Loucy (cell line): ENCODE results near the gene MRPL33.

ENCODE experiments used
- EZH2phosphoT487 ChIP-seq: fragments of 200-600 bp; IDR thresholded peaks from 2 replicates; pipeline ENCODE4 v1.6.1; 2018; ENCODE audit warnings: antibody characterized with exemption, mild to moderate bottlenecking, moderate library complexity, borderline replicate concordance
- TF ChIP-seq, protein P1 (sequence below): fragments of 200-600 bp; sonication (generic); conservative IDR thresholded peaks from 2 replicates; pipeline ENCODE4 v1.5.1; 2014; ENCODE audit warnings: mild to moderate bottlenecking, antibody characterized with exemption, low read length

DNA sequence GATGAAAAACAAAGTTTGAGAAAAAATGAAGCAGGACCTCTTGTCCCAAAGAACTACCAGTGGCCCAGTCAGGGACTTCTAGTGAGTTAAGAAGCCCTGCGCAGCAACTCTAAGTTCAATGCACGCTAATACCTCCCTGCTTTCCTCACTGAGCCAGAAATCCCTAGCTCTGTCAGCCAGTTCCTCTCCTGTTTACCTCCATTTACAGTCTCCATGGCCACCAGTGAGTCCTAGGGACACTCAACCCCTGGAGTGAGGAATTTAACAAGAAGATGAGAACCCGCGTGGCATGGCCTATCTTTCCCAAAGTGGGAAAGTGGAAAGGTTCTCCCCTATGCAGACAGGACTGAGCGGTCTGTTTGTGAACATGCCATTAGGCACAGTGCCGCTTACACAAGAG is 31.0 kb downstream of the MRPL33 start:
- TF ChIP-seq, protein P1, sequence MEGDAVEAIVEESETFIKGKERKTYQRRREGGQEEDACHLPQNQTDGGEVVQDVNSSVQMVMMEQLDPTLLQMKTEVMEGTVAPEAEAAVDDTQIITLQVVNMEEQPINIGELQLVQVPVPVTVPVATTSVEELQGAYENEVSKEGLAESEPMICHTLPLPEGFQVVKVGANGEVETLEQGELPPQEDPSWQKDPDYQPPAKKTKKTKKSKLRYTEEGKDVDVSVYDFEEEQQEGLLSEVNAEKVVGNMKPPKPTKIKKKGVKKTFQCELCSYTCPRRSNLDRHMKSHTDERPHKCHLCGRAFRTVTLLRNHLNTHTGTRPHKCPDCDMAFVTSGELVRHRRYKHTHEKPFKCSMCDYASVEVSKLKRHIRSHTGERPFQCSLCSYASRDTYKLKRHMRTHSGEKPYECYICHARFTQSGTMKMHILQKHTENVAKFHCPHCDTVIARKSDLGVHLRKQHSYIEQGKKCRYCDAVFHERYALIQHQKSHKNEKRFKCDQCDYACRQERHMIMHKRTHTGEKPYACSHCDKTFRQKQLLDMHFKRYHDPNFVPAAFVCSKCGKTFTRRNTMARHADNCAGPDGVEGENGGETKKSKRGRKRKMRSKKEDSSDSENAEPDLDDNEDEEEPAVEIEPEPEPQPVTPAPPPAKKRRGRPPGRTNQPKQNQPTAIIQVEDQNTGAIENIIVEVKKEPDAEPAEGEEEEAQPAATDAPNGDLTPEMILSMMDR, result no peak
- TF ChIP-seq EZH2phosphoT487, result no peak
